ENCODE data around the gene ACSL5. TPM values are rescaled to one million over a fixed set of nuclear protein-coding genes. Genes with fewer than 3 reads are reported as not detected.

Gene ACSL5
- total RNA-seq (2012; rRNA removed) (1.1 and 1.3 TPM in 2 replicates), polyA plus RNA-seq (2012; rRNA removed) (0.86 and 0.87 TPM in 2 replicates), Bru-seq, nascent RNA (percentile 29 among the genes with signal in this experiment), BruChase-seq, experiment 1, labeled RNA remaining after a 6-hour chase (percentile 23 among the genes with signal in this experiment), BruChase-seq, experiment 2, labeled RNA remaining after a 2-hour chase (percentile 23 among the genes with signal in this experiment)
- 0.31 and 0.43 TPM in 2 replicates for polyA plus RNA-seq (2012; cell fraction: cytosol; rRNA removed)
- polyA plus RNA-seq (2012; cell fraction: nucleus; rRNA removed; ENCODE audit: low replicate concordance) = 0.59 and 3.7 TPM in 2 replicates
- long read RNA-seq, partial matches to known transcripts = 1 of 5 reads
- long read RNA-seq, other reads (novel, unspliced or antisense) = 0 of 5 reads

GRCh38 chr10:112373912-112374338 is at the start of gene ACSL5:
Gene ACSL5 (plus strand): TSS chr10:112374116. CDS start chr10:112394947, 20,831 bp downstream.
- H4K5ac ChIP-seq (ENCODE audit: low read depth, low read length) = no peak within 1 kb of the TSS
- H3K79me1 ChIP-seq (ENCODE audit: low read depth in 1 of 2, low read length in 2 of 2) = no peaks in the 10 kb centered on the region
- TF ChIP-seq POLR2A (IDR thresholded peaks at IDR 0.05; ENCODE audit: low read depth, low read length) = no peak
- no peak for TF ChIP-seq MXI1 (IDR thresholded peaks at IDR 0.05; ENCODE audit: borderline replicate concordance, low read depth, low read length)
- TF ChIP-seq MAFK (IDR thresholded peaks at IDR 0.05; ENCODE audit: low read depth, low read length) = no peak
- TF ChIP-seq USF2 (IDR thresholded peaks at IDR 0.05; ENCODE audit: low read depth, low read length) = no peak
- TF ChIP-seq RCOR1 (IDR thresholded peaks at IDR 0.05; ENCODE audit: insufficient replicate concordance, low read length) = no peak
- no peak for TF ChIP-seq FOS (IDR thresholded peaks at IDR 0.05; ENCODE audit: low read depth, low read length)
- TF ChIP-seq ELK1 (IDR thresholded peaks at IDR 0.05; ENCODE audit: borderline replicate concordance, low read depth, low read length) = no peak
- H3K36me3 ChIP-seq (ENCODE audit: control insufficient read depth, insufficient read depth, low read length) = no peaks in the 10 kb centered on the region
- H3K4me2 ChIP-seq (ENCODE audit: low read depth, low read length) = no peak within 1 kb of the TSS
- H4K20me1 ChIP-seq (ENCODE audit: insufficient read depth, low read length) = no peaks in the 10 kb centered on the region
- H3K9me1 ChIP-seq (ENCODE audit: insufficient read depth, low read length) = peaks cover 10% of the 10 kb centered on the region; the same call in 1 of the 2 replicates
- H2BK120ac ChIP-seq (ENCODE audit: low read depth, low read length) = no peak within 1 kb of the TSS
- intact Hi-C loops (cut with micrococcal nuclease) = no loop called here
- H3K9me3 ChIP-seq (ENCODE audit: control insufficient read depth, insufficient read depth, low read length) = no peaks in the 10 kb centered on the region
- no peak within 1 kb of the TSS for H3K9ac ChIP-seq (ENCODE audit: low read depth, low read length)
- no peak within 1 kb of the TSS for H4K91ac ChIP-seq (ENCODE audit: insufficient read depth, low read depth, low read length)
- peaks cover 15% of the 10 kb centered on the region for H3K4me1 ChIP-seq (ENCODE audit: control insufficient read depth, insufficient read depth, low read length)
- H3K18ac ChIP-seq (ENCODE audit: low read depth, low read length) = no peak within 1 kb of the TSS
- no peak within 1 kb of the TSS for H3K23ac ChIP-seq (ENCODE audit: low read depth, low read length)
- H2AK5ac ChIP-seq (ENCODE audit: low read depth, low read length) = no peak within 1 kb of the TSS
- no CpG with 5 or more reads among the region's 4 CpGs for WGBS, 2 experiments (ENCODE audit: extremely low coverage in 2 of 2, insufficient read length in 1 of 2)
- 0 out of 4 replicates have a peak within 1 kb of the TSS, but pooled peaks of 1 of the 2 experiments have one; percentile 90 for H4K8ac ChIP-seq (ENCODE audit: low read depth in 2 of 2, low read length in 2 of 2)
- no peak within 1 kb of the TSS for H3K14ac ChIP-seq (replicated peaks; ENCODE audit: low read depth, low read length)
- no peak within 1 kb of the TSS for H2BK20ac ChIP-seq (ENCODE audit: low read depth, low read length)
- no peak within 1 kb of the TSS for H3K56ac ChIP-seq (ENCODE audit: extremely low read depth, insufficient read depth, low read length)
- peak within 1 kb of the TSS; percentile 97 for H2AFZ ChIP-seq (replicated peaks; ENCODE audit: low read length, poor library complexity)
- H2BK5ac ChIP-seq (ENCODE audit: low read depth, low read length, poor library complexity, severe bottlenecking) = no peak within 1 kb of the TSS
- H2AK9ac ChIP-seq (replicated peaks; ENCODE audit: low read depth, low read length, poor library complexity) = peak within 1 kb of the TSS; percentile 15
- ATAC-seq (ENCODE audit: low read depth) (no peak), DNase-seq (no peak)
- H3K27me3 ChIP-seq (ENCODE audit: control insufficient read depth, insufficient read depth, low read length) = no peaks in the 10 kb centered on the region
- dilution Hi-C loops (cut with HindIII; ENCODE audit: low sequenced_read_pairs, unreplicated experiment) = no loop called here
- no peak within 1 kb of the TSS for H3K4me3 ChIP-seq (ENCODE audit: insufficient read depth, low read depth, low read length)
- CTCF ChIA-PET = no interaction called here
- POLR2A ChIA-PET (ENCODE audit: unreplicated experiment) = no interaction called here
- BruUV-seq (replicated peaks) = no TSS peak
- in situ Hi-C loops (cut with MboI; ENCODE audit: low sequenced_read_pairs) = no loop called here
- no peak within 1 kb of the TSS for H2BK15ac ChIP-seq (ENCODE audit: low read depth, low read length)
- H3K4ac ChIP-seq (ENCODE audit: low read depth, low read length) = no peak within 1 kb of the TSS
- no peak within 1 kb of the TSS for H3K27ac ChIP-seq (ENCODE audit: insufficient read depth, low read length)

Measured in IMR-90 (cell line).